ENCODE measurements around the gene PIP5K1B. TPM values are rescaled to one million over a fixed set of nuclear protein-coding genes. Genes with fewer than 3 reads are reported as not detected.
A peak's percentile ranks its signal among the peaks of the same experiment; 100 is the strongest.

Gene PIP5K1B
- total and polyA plus RNA-seq, 7 donors = 10.3 to 72.6 (median 23.5) TPM

DNA sequence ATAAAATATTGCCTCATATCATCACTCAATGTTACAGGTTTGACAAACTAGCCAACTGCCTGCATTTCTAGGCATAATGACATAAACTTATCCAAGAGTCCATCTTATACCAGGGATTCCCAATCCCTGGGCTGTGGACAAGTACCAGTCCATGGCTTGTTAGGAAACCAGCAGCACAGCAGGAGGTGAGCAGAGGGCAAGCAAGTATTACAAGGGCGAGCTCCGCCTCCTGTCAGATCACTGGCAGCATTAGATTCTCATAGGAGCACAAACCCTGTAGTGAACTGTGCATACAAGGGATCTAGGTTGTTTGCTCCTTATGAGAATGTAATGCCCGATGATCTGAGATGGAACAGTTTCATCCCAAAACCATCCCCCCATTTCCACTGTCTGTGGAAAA is 164.0 kb downstream of the PIP5K1B start:
- 93 to 98% methylated on average over 3 of the region's 3 CpGs for WGBS, 2 donors
- intact Hi-C loops (cut with DNase I) = loop anchor here (5.0 kb wide), 1 partner anchor 42 kb away; no protein-coding TSS in a partner anchor
- TF ChIP-seq POLR2AphosphoS5 (IDR thresholded peaks at IDR 0.05) (no peak), POLR2A (IDR thresholded peaks at IDR 0.05) (no peak), EP300 (IDR thresholded peaks at IDR 0.05) (no peak), CTCF (IDR thresholded peaks at IDR 0.05) (no peak)
- H3K27ac ChIP-seq = peak overlapping the region in 3 of 4 donors; percentile 55 to 71 (median 68)
- peaks cover 0 to 48% (median 36%) of the 10 kb centered on the region in 4 donors for H3K4me1 ChIP-seq
- no peaks in the 10 kb centered on the region for H3K9me3 ChIP-seq
- no peaks in the 10 kb centered on the region for H3K36me3 ChIP-seq
- H3K27me3 ChIP-seq = no peaks in the 10 kb centered on the region
- DNase-seq = no peak
- no peak overlapping the region for H3K4me3 ChIP-seq

GRCh38 chr9:68870086-68870485 is 165.0 kb downstream of the PIP5K1B start:
- peak overlapping the region in 3 of 4 donors; percentile 55 to 71 (median 68) for H3K27ac ChIP-seq

GRCh38 chr9:68871236-68871635 is 166.2 kb downstream of the PIP5K1B start:
- Histone ChIP-seq H3K36me3 (no peaks in the 10 kb centered on the region), H3K27ac (peak overlapping the region in 3 of 4 donors; percentile 55 to 71 (median 68)), H3K9me3 (no peaks in the 10 kb centered on the region), H3K4me1 (peaks cover 0 to 48% (median 38%) of the 10 kb centered on the region in 4 donors), H3K4me3 (no peak overlapping the region), H3K27me3 (no peaks in the 10 kb centered on the region)
- 77 to 88% methylated on average over 3 of the region's 3 CpGs for WGBS, 2 donors
- intact Hi-C loops (cut with DNase I) = loop anchor here (5.0 kb wide), 1 partner anchor 111 kb away; no protein-coding TSS in a partner anchor
- DNase-seq = no peak
- TF ChIP-seq CTCF (IDR thresholded peaks at IDR 0.05) (no peak), POLR2AphosphoS5 (IDR thresholded peaks at IDR 0.05) (no peak), EP300 (IDR thresholded peaks at IDR 0.05) (no peak), POLR2A (IDR thresholded peaks at IDR 0.05) (no peak)

More at GRCh38 chr9:68870086-68870485, 165.0 kb downstream of the PIP5K1B start:
- 36 to 53% methylated on average over 4 of the region's 4 CpGs for WGBS, 2 donors
- Histone ChIP-seq H3K36me3 (no peaks in the 10 kb centered on the region), H3K27me3 (no peaks in the 10 kb centered on the region), H3K4me3 (no peak overlapping the region), H3K4me1 (peaks cover 0 to 48% (median 36%) of the 10 kb centered on the region in 4 donors), H3K9me3 (no peaks in the 10 kb centered on the region)
- TF ChIP-seq CTCF (IDR thresholded peaks at IDR 0.05) (no peak), POLR2AphosphoS5 (IDR thresholded peaks at IDR 0.05) (peak; percentile 26 to 77 (median 64)), EP300 (IDR thresholded peaks at IDR 0.05) (peak in 2 of 4 donors; percentile 57 to 69), POLR2A (IDR thresholded peaks at IDR 0.05) (no peak)
- no peak for DNase-seq
- intact Hi-C loops (cut with DNase I) = loop anchor here (5.0 kb wide), 1 partner anchor 112 kb away; no protein-coding TSS in a partner anchor

DNA sequence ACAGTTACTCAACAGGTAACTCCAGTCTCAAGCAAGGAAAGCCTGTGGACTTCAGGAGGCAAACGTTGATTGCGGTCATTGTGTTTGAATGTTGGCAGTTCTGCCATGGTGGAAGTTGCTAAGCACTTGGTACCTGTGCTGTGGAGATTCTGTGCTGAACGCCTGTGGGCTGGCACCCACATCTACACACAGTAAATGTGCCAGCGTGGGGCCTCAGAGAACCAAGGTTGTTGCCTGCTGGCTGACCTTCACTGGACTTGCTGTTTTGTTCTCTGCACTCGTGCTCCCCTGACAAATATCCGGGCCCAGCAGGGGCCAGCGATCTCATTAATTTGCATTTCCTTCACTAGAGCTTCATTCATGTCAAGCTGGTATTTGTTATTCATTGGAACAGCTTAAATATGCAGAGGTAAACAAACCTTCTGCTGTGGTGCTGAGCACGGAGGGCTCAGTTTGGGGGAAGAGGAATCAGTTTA is 167.0 kb downstream of the PIP5K1B start:
- Histone ChIP-seq H3K9me3 (no peaks in the 10 kb centered on the region), H3K27ac (peak overlapping the region in 3 of 4 donors; percentile 55 to 71 (median 68)), H3K4me3 (no peak overlapping the region), H3K27me3 (no peaks in the 10 kb centered on the region), H3K4me1 (peaks cover 0 to 54% (median 44%) of the 10 kb centered on the region in 4 donors), H3K36me3 (no peaks in the 10 kb centered on the region)
- TF ChIP-seq EP300 (IDR thresholded peaks at IDR 0.05) = no peak
- TF ChIP-seq POLR2AphosphoS5 (IDR thresholded peaks at IDR 0.05) = no peak
- TF ChIP-seq CTCF (IDR thresholded peaks at IDR 0.05) = no peak
- TF ChIP-seq POLR2A (IDR thresholded peaks at IDR 0.05) = no peak
- DNase-seq = no peak
- 78 to 88% methylated on average over 8 of the region's 8 CpGs for WGBS, 2 donors
- intact Hi-C loops (cut with DNase I) = loop anchor here (5.0 kb wide), 1 partner anchor 110 kb away; no protein-coding TSS in a partner anchor

Measured in sigmoid colon (tissue), 7 donors.